ENCODE data around the gene UTY.
"Not testable (repeated sequence)": the region's sequence is repeated elsewhere in the genome, so short reads cannot be mapped to it uniquely, and the experiment has no call there.

UTY gene

DNA sequence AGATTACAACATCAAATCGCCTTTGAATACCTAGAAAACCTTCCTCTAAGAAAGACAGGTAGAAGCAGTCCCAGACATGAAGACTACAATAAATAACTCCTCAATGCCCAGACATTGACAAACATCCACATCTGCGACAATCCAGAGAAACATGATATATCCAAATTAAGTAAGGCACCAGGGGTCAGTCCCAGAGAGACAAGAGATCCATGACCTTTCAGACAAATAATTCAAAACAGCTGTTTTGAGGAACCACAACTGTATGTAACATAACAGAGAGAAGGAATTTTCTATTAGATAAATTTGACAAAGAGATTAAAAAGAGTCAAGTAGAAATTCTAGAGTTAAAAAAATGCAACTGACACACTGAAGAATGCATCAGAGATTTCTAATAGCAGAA lies 200.3 kb downstream of the UTY start:
- Histone ChIP-seq H3K9me2 (ENCODE audit: low read depth, low read length) (no peaks in the 10 kb centered on the region), H3K9ac (ENCODE audit: low read length) (no peak overlapping the region), H4K20me1 (ENCODE audit: insufficient read depth, low read length) (no peaks in the 10 kb centered on the region), H3K79me2 (ENCODE audit: insufficient read depth, low read length) (no peaks in the 10 kb centered on the region), H3K36me3 (ENCODE audit: insufficient read depth, low read length) (peaks cover 25% of the 10 kb centered on the region), H3K27ac (ENCODE audit: low read depth, low read length, poor library complexity, severe bottlenecking) (no peak overlapping the region), H3K9me3 (ENCODE audit: low read length) (no peaks in the 10 kb centered on the region), H3F3A (ENCODE audit: insufficient read depth, low read length) (no peaks in the 10 kb centered on the region), H3K27me3 (ENCODE audit: insufficient read depth, low read length) (no peaks in the 10 kb centered on the region), H2AFZ (ENCODE audit: low read length) (no peak overlapping the region), H3K4me1 (ENCODE audit: insufficient read depth, low read length, severe bottlenecking) (no peaks in the 10 kb centered on the region), H3K4me2 (ENCODE audit: low read length) (no peak overlapping the region), H3K4me3 (ENCODE audit: low read depth, low read length, poor library complexity, severe bottlenecking) (no peak overlapping the region)
- TF ChIP-seq, protein P1, sequence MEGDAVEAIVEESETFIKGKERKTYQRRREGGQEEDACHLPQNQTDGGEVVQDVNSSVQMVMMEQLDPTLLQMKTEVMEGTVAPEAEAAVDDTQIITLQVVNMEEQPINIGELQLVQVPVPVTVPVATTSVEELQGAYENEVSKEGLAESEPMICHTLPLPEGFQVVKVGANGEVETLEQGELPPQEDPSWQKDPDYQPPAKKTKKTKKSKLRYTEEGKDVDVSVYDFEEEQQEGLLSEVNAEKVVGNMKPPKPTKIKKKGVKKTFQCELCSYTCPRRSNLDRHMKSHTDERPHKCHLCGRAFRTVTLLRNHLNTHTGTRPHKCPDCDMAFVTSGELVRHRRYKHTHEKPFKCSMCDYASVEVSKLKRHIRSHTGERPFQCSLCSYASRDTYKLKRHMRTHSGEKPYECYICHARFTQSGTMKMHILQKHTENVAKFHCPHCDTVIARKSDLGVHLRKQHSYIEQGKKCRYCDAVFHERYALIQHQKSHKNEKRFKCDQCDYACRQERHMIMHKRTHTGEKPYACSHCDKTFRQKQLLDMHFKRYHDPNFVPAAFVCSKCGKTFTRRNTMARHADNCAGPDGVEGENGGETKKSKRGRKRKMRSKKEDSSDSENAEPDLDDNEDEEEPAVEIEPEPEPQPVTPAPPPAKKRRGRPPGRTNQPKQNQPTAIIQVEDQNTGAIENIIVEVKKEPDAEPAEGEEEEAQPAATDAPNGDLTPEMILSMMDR (IDR thresholded peaks at IDR 0.05; ENCODE audit: low read length): no peak
- no peak for TF ChIP-seq EZH2 (IDR thresholded peaks at IDR 0.05; ENCODE audit: borderline replicate concordance, low read length)

GRCh38 chrY:13271706-13272105 lies 208.1 kb downstream of the UTY start:
- Histone ChIP-seq H3K27me3 (ENCODE audit: insufficient read depth, low read length) (no peaks in the 10 kb centered on the region), H3K4me1 (ENCODE audit: insufficient read depth, low read length, severe bottlenecking) (no peaks in the 10 kb centered on the region), H3K9ac (ENCODE audit: low read length) (no peak overlapping the region), H3K4me2 (ENCODE audit: low read length) (no peak overlapping the region), H2AFZ (ENCODE audit: low read length) (no peak overlapping the region), H4K20me1 (ENCODE audit: insufficient read depth, low read length) (no peaks in the 10 kb centered on the region), H3K9me3 (ENCODE audit: low read length) (no peaks in the 10 kb centered on the region), H3K36me3 (ENCODE audit: insufficient read depth, low read length) (peaks cover 63% of the 10 kb centered on the region), H3K4me3 (ENCODE audit: low read depth, low read length, poor library complexity, severe bottlenecking) (no peak overlapping the region), H3K79me2 (ENCODE audit: insufficient read depth, low read length) (no peaks in the 10 kb centered on the region), H3F3A (ENCODE audit: insufficient read depth, low read length) (no peaks in the 10 kb centered on the region), H3K9me2 (ENCODE audit: low read depth, low read length) (no peaks in the 10 kb centered on the region), H3K27ac (ENCODE audit: low read depth, low read length, poor library complexity, severe bottlenecking) (no peak overlapping the region)
- TF ChIP-seq, protein P1 (IDR thresholded peaks at IDR 0.05; ENCODE audit: low read length): no peak
- TF ChIP-seq EZH2 (IDR thresholded peaks at IDR 0.05; ENCODE audit: borderline replicate concordance, low read length): no peak

DNA sequence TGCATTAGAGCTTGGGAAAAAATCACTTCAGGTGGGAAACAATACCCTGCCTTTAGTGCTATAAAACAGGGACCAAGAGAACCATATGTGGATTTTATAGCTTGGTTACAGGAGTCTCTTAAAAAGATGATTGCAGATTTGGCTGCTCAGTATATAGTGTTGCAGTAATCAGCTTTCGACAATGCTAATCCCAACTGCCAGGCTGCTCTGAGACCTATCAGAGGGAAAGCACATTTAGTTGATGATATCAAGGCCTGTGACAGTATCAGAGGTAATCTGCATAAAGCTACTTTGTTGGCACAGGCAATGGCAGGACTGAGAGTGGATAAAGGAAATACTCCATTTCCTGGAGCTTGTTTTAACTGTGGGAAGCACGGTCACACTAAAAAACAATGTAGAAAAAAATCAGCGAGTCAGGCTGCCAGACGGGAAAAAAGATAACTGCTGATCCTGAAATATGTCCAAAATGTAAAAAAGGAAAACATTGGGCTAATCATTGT lies 225.8 kb downstream of the UTY start:
- not testable (repeated sequence) for H3K9me2 ChIP-seq (ENCODE audit: low read depth, low read length); H3K4me3 ChIP-seq (ENCODE audit: low read depth, low read length, poor library complexity, severe bottlenecking); H3K9ac ChIP-seq (ENCODE audit: low read length); H3K36me3 ChIP-seq (ENCODE audit: insufficient read depth, low read length); H3K9me3 ChIP-seq (ENCODE audit: low read length); H4K20me1 ChIP-seq (ENCODE audit: insufficient read depth, low read length); H3K4me1 ChIP-seq (ENCODE audit: insufficient read depth, low read length, severe bottlenecking); H3K27me3 ChIP-seq (ENCODE audit: insufficient read depth, low read length); H3K4me2 ChIP-seq (ENCODE audit: low read length); H3F3A ChIP-seq (ENCODE audit: insufficient read depth, low read length); H2AFZ ChIP-seq (ENCODE audit: low read length); H3K27ac ChIP-seq (ENCODE audit: low read depth, low read length, poor library complexity, severe bottlenecking); H3K79me2 ChIP-seq (ENCODE audit: insufficient read depth, low read length)

DNA sequence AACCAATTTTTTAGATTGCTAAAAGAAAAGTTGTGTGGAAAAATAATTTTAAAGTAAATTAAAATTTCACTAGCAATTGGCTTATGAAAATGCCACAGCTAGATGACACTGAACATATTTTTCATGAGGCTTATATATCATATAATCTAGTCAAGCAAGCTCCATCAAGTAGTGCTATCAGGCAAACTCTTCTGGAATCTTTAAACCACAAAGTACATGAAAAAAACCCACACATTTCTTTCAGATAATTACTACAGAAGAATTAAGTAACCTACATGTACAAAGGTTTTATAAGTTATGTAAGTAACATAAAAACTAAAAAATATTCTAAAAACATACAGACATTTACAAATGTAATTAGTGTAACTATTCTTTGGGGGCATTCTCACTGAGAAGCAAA lies 229.4 kb downstream of the UTY start:
- no peaks in the 10 kb centered on the region for H3K9me2 ChIP-seq (ENCODE audit: low read depth, low read length)
- H3K27ac ChIP-seq (ENCODE audit: low read depth, low read length, poor library complexity, severe bottlenecking): no peak overlapping the region
- H3K9ac ChIP-seq (ENCODE audit: low read length): no peak overlapping the region
- no peaks in the 10 kb centered on the region for H4K20me1 ChIP-seq (ENCODE audit: insufficient read depth, low read length)
- no peaks in the 10 kb centered on the region for H3K4me1 ChIP-seq (ENCODE audit: insufficient read depth, low read length, severe bottlenecking)
- no peak overlapping the region for H3K4me3 ChIP-seq (ENCODE audit: low read depth, low read length, poor library complexity, severe bottlenecking)
- no peak overlapping the region for H2AFZ ChIP-seq (ENCODE audit: low read length)
- no peaks in the 10 kb centered on the region for H3K27me3 ChIP-seq (ENCODE audit: insufficient read depth, low read length)
- H3K79me2 ChIP-seq (ENCODE audit: insufficient read depth, low read length): no peaks in the 10 kb centered on the region
- no peaks in the 10 kb centered on the region for H3F3A ChIP-seq (ENCODE audit: insufficient read depth, low read length)
- TF ChIP-seq, protein P1 (IDR thresholded peaks at IDR 0.05; ENCODE audit: low read length): no peak
- no peak for TF ChIP-seq EZH2 (IDR thresholded peaks at IDR 0.05; ENCODE audit: borderline replicate concordance, low read length)
- 0 out of 2 replicates have a peak, but pooled peaks cover 5% of the 10 kb centered on the region for H3K36me3 ChIP-seq (ENCODE audit: insufficient read depth, low read length)
- no peak overlapping the region for H3K4me2 ChIP-seq (ENCODE audit: low read length)
- no peaks in the 10 kb centered on the region for H3K9me3 ChIP-seq (ENCODE audit: low read length)
